IPS-20b (cell line): ENCODE data around the gene PRTN3.
"Not testable (repeated sequence)": the region's sequence is repeated elsewhere in the genome, so short reads cannot be mapped to it uniquely, and the experiment has no call there.

Experiments used
- H3K27ac ChIP-seq: one replicate; pipeline ENCODE4 v1.5.1; 2013; ENCODE audit warnings: low read length
- H3K27me3 ChIP-seq: 2 replicates; pipeline ENCODE4 v1.6.1; 2013; ENCODE audit warnings: mild to moderate bottlenecking, low read length, inconsistent platforms; ENCODE audit not compliant: insufficient read depth
- H3K36me3 ChIP-seq: 2 replicates; pipeline ENCODE4 v1.6.1; 2013; ENCODE audit warnings: low read depth, mild to moderate bottlenecking, inconsistent platforms, low read length, moderate library complexity; ENCODE audit not compliant: insufficient read depth
- H3K4me1 ChIP-seq: 2 replicates; pipeline ENCODE4 v1.6.1; 2013; ENCODE audit warnings: mild to moderate bottlenecking, control low read depth, inconsistent platforms, low read length, moderate library complexity; ENCODE audit not compliant: insufficient read depth
- H3K4me3 ChIP-seq: 2 replicates; pipeline ENCODE4 v1.5.1; 2013; ENCODE audit warnings: mild to moderate bottlenecking, low read length, inconsistent platforms
- H3K9ac ChIP-seq: 2 replicates; pipeline ENCODE4 v1.6.1; 2013; ENCODE audit warnings: low read depth, mild to moderate bottlenecking, inconsistent platforms, low read length, moderate library complexity
- H3K9me3 ChIP-seq: 2 replicates; pipeline ENCODE4 v1.6.1; 2013; ENCODE audit warnings: mild to moderate bottlenecking, low read depth, low read length, inconsistent platforms; ENCODE audit not compliant: insufficient read depth

PRTN3 gene

GRCh38 chr19:827314-827709 lies 13.5 kb upstream of the PRTN3 start:
- no peaks in the 10 kb centered on the region for H3K9me3 ChIP-seq
- no peak overlapping the region for H3K9ac ChIP-seq
- H3K4me3 ChIP-seq = no peak overlapping the region

GRCh38 chr19:827710-828321 lies 13.0 kb upstream of the PRTN3 start, which contains the start of gene AZU1:
AZU1 (plus strand) TSS chr19:827837; CDS start chr19:827847, 10 bp downstream.
- no peak within 1 kb of the TSS for H3K9ac ChIP-seq

More at GRCh38 chr19:827314-827709, 13.5 kb upstream of the PRTN3 start:
- Histone ChIP-seq H3K36me3 (no peaks in the 10 kb centered on the region), H3K4me1 (no peaks in the 10 kb centered on the region; the same call in 1 of the 2 replicates), H3K27me3 (no peaks in the 10 kb centered on the region), H3K27ac (no peak overlapping the region)

GRCh38 chr19:829129-829758 lies 11.6 kb upstream of the PRTN3 start:
- no peaks in the 10 kb centered on the region for H3K27me3 ChIP-seq
- H3K36me3 ChIP-seq = no peaks in the 10 kb centered on the region
- H3K9me3 ChIP-seq = no peaks in the 10 kb centered on the region
- H3K4me3 ChIP-seq = no peak overlapping the region
- no peak overlapping the region for H3K27ac ChIP-seq
- H3K9ac ChIP-seq = no peak overlapping the region
- no peaks in the 10 kb centered on the region for H3K4me1 ChIP-seq

More at GRCh38 chr19:827710-828321, 13.0 kb upstream of the PRTN3 start, which contains the start of gene AZU1:
- no peak within 1 kb of the TSS for H3K27ac ChIP-seq
- no peaks in the 10 kb centered on the region for H3K9me3 ChIP-seq
- no peaks in the 10 kb centered on the region for H3K36me3 ChIP-seq
- no peaks in the 10 kb centered on the region for H3K27me3 ChIP-seq
- H3K4me3 ChIP-seq = no peak within 1 kb of the TSS
- no peaks in the 10 kb centered on the region; the same call in 1 of the 2 replicates for H3K4me1 ChIP-seq

GRCh38 chr19:831407-832369 lies 9.1 kb upstream of the PRTN3 start:
- no peaks in the 10 kb centered on the region for H3K4me1 ChIP-seq
- no peak overlapping the region for H3K4me3 ChIP-seq
- no peaks in the 10 kb centered on the region for H3K27me3 ChIP-seq

GRCh38 chr19:834216-834615 lies 6.6 kb upstream of the PRTN3 start:
- Histone ChIP-seq H3K36me3 (no peaks in the 10 kb centered on the region), H3K9me3 (no peaks in the 10 kb centered on the region), H3K4me1 (no peaks in the 10 kb centered on the region), H3K27ac (no peak overlapping the region), H3K4me3 (no peak overlapping the region), H3K9ac (no peak overlapping the region), H3K27me3 (no peaks in the 10 kb centered on the region)

More at GRCh38 chr19:831407-832369, 9.1 kb upstream of the PRTN3 start:
- Histone ChIP-seq H3K9ac (no peak overlapping the region), H3K27ac (no peak overlapping the region), H3K9me3 (no peaks in the 10 kb centered on the region), H3K36me3 (no peaks in the 10 kb centered on the region)

GRCh38 chr19:835210-835810 lies 5.5 kb upstream of the PRTN3 start:
- Histone ChIP-seq H3K9ac (no peak overlapping the region), H3K4me1 (no peaks in the 10 kb centered on the region), H3K27me3 (no peaks in the 10 kb centered on the region), H3K27ac (no peak overlapping the region), H3K4me3 (no peak overlapping the region), H3K9me3 (no peaks in the 10 kb centered on the region), H3K36me3 (no peaks in the 10 kb centered on the region)

GRCh38 chr19:842802-843179 lies 2.0 kb downstream of the PRTN3 start:
- peaks cover 32% of the 10 kb centered on the region for H3K27me3 ChIP-seq
- not testable (repeated sequence) for H3K9me3 ChIP-seq, H3K27ac ChIP-seq, H3K36me3 ChIP-seq, H3K4me1 ChIP-seq, H3K4me3 ChIP-seq, H3K9ac ChIP-seq

GRCh38 chr19:843180-843835 lies 2.5 kb downstream of the PRTN3 start:
- Histone ChIP-seq H3K9me3 (no peaks in the 10 kb centered on the region), H3K4me3 (no peak overlapping the region; the same call in 1 of the 2 replicates), H3K4me1 (no peaks in the 10 kb centered on the region), H3K27ac (no peak overlapping the region), H3K9ac (no peak overlapping the region), H3K36me3 (no peaks in the 10 kb centered on the region), H3K27me3 (peaks cover 32% of the 10 kb centered on the region)

GRCh38 chr19:843836-844545 lies 3.2 kb downstream of the PRTN3 start:
- no peaks in the 10 kb centered on the region for H3K36me3 ChIP-seq
- peaks cover 32% of the 10 kb centered on the region for H3K27me3 ChIP-seq
- H3K9me3 ChIP-seq = no peaks in the 10 kb centered on the region
- H3K27ac ChIP-seq = no peak overlapping the region
- no peak overlapping the region; the same call in 1 of the 2 replicates for H3K4me3 ChIP-seq
- no peaks in the 10 kb centered on the region for H3K4me1 ChIP-seq
- H3K9ac ChIP-seq = no peak overlapping the region

- Histone ChIP-seq H3K27ac (no peak overlapping the region), H3K4me3 (no peak overlapping the region)
These were observed 3.8 kb downstream of the PRTN3 start for GRCh38 chr19:844546-844971.

More at GRCh38 chr19:844546-844971, 3.8 kb downstream of the PRTN3 start:
- Histone ChIP-seq H3K4me1 (no peaks in the 10 kb centered on the region), H3K9ac (no peak overlapping the region), H3K27me3 (peaks cover 32% of the 10 kb centered on the region), H3K9me3 (no peaks in the 10 kb centered on the region), H3K36me3 (no peaks in the 10 kb centered on the region)
